Caco-2 (cell line): ENCODE measurements around the gene ATXN7L3. TPM values are rescaled to one million over a fixed set of nuclear protein-coding genes. Genes with fewer than 3 reads are reported as not detected.
"Not testable (repeated sequence)": the region's sequence is repeated elsewhere in the genome, so short reads cannot be mapped to it uniquely, and the experiment has no call there.

Experiments used
- BruUV-seq: library from RNA; stranded (reverse); fragments of 400-500 nt; replicated peaks from 2 replicates; lab custom pipeline; 2021; lab: Mats Ljungman, UMichigan
- CTCF ChIA-PET: fragments of 300-600 bp; sonication (Branson Sonifier 250); formaldehyde crosslinking; loops from one replicate; lab custom pipeline; 2022; ENCODE audit warnings: antibody characterized with exemption; lab: Charles Lee
- POLR2A ChIA-PET: fragments of 300-600 bp; sonication (Branson Sonifier 250); formaldehyde crosslinking; loops from one replicate; lab custom pipeline; 2022; ENCODE audit warnings: antibody characterized with exemption; lab: Charles Lee
- DNase-seq, 2 experiments: peaks; one replicate each; pipeline versions ENCODE4 v3.0.0 to v3.0.0-alpha.2; 2020 to 2022
- H3K27me3 ChIP-seq: replicated peaks from 2 replicates; pipeline ENCODE4 v1.6.0; 2011; ENCODE audit warnings: low read length; ENCODE audit not compliant: control insufficient read depth, insufficient read depth
- H3K36me3 ChIP-seq: 2 replicates; pipeline ENCODE4 v1.5.1; 2011; ENCODE audit warnings: low read length; ENCODE audit not compliant: control insufficient read depth, insufficient read depth
- H3K4me1 ChIP-seq: fragments of 250-450 bp; sonication (Bioruptor Pico); 2 replicates; pipeline ENCODE4 v1.5.1; 2020; ENCODE audit warnings: mild to moderate bottlenecking
- H3K4me3 ChIP-seq: 2 replicates; pipeline ENCODE4 v1.5.1; 2011; ENCODE audit warnings: low read depth, mild to moderate bottlenecking, control low read depth, low read length
- H3K9me3 ChIP-seq: fragments of 250-450 bp; sonication (Bioruptor Pico); 2 replicates; pipeline ENCODE4 v1.5.1; 2020; ENCODE audit warnings: mild to moderate bottlenecking, moderate library complexity
- H3K27ac Mint-ChIP-seq: one replicate; pipeline ENCODE4 v1.8.0; 2022; ENCODE audit warnings: mixed read lengths; ENCODE audit not compliant: unreplicated experiment
- H3K27me3 Mint-ChIP-seq: one replicate; pipeline ENCODE4 v1.8.0; 2022; ENCODE audit warnings: mixed read lengths; ENCODE audit not compliant: insufficient read depth, unreplicated experiment
- H3K36me3 Mint-ChIP-seq: one replicate; pipeline ENCODE4 v1.8.0; 2022; ENCODE audit warnings: mild to moderate bottlenecking, mixed read lengths; ENCODE audit not compliant: insufficient read depth, unreplicated experiment
- H3K4me1 Mint-ChIP-seq: one replicate; pipeline ENCODE4 v1.8.0; 2022; ENCODE audit warnings: low read depth, mixed read lengths; ENCODE audit not compliant: unreplicated experiment
- H3K4me3 Mint-ChIP-seq: one replicate; pipeline ENCODE4 v1.8.0; 2022; ENCODE audit warnings: mild to moderate bottlenecking, moderate library complexity, mixed read lengths; ENCODE audit not compliant: unreplicated experiment
- H3K9me3 Mint-ChIP-seq: one replicate; pipeline ENCODE4 v1.8.0; 2022; ENCODE audit warnings: mixed read lengths; ENCODE audit not compliant: unreplicated experiment
- CTCF ChIP-seq, 2 experiments: fragments of 200-600 bp in 1 of 2; IDR thresholded peaks; 1 replicate in 1 of 2; 2 replicates in 1 of 2; pipeline versions ENCODE4 v1.5.1 to v1.8.0; 2011 to 2022; ENCODE audit warnings: antibody characterized with exemption in 1 of 2, control low read depth in 1 of 2, inconsistent platforms in 1 of 2, low read depth in 1 of 2, low read length in 1 of 2, mild to moderate bottlenecking in 1 of 2, moderate library complexity in 1 of 2; ENCODE audit not compliant: insufficient read depth in 1 of 2, severe bottlenecking in 1 of 2, unreplicated experiment in 1 of 2
- intact Hi-C: fragments of 100-400 bp; cut with micrococcal nuclease; formaldehyde crosslinking; loops from one replicate; pipeline ENCODE4 v1.10.0; 2022; ENCODE audit not compliant: unreplicated experiment
- total RNA-seq: library from RNA; stranded (reverse); gene quantifications from 2 replicates; pipeline ENCODE4 v1.2.3, GENCODE V29; 2022

Gene ATXN7L3
- total RNA-seq, 1 experiment from 2014 or later, result 92.0 TPM

- Histone ChIP-seq H3K27me3 (no peaks in the 10 kb centered on the region), H3K36me3 (peaks cover 5% of the 10 kb centered on the region), H3K4me1 (no peaks in the 10 kb centered on the region), H3K4me3 (no peak overlapping the region), H3K9me3 (no peaks in the 10 kb centered on the region)
- Mint-ChIP-seq H3K9me3 (no peaks in the 10 kb centered on the region), H3K36me3 (peaks cover 54% of the 10 kb centered on the region), H3K27me3 (no peaks in the 10 kb centered on the region), H3K27ac (no peak overlapping the region), H3K4me3 (no peak overlapping the region), H3K4me1 (no peaks in the 10 kb centered on the region)
- TF ChIP-seq CTCF (IDR thresholded peaks at IDR 0.05; ENCODE audit: insufficient read depth in 1 of 2, low read depth in 1 of 2, low read length in 1 of 2, severe bottlenecking in 1 of 2, unreplicated experiment in 1 of 2), result no peak
- ChIA-PET CTCF (no interaction called here), POLR2A (interaction anchor here (0.6 kb wide), 2 partner anchors 11 to 63 kb away, joined by 3 read pairs; no protein-coding TSS in a partner anchor)
- intact Hi-C loops, result no loop called here
- DNase-seq, result no peak
- BruUV-seq, result no TSS peak
Observed at GRCh38 chr17:44152875-44153274, 46.8 kb downstream of the ATXN7L3 start.

- H3K9me3 Mint-ChIP-seq, result no peaks in the 10 kb centered on the region
- no peak for DNase-seq
- no peaks in the 10 kb centered on the region for H3K27me3 Mint-ChIP-seq
- peaks cover 1% of the 10 kb centered on the region; the same call in 1 of the 2 replicates for H3K36me3 ChIP-seq
- H3K36me3 Mint-ChIP-seq, result peaks cover 61% of the 10 kb centered on the region
- TF ChIP-seq CTCF (IDR thresholded peaks at IDR 0.05; ENCODE audit: insufficient read depth in 1 of 2, low read depth in 1 of 2, low read length in 1 of 2, severe bottlenecking in 1 of 2, unreplicated experiment in 1 of 2), result no peak
- CTCF ChIA-PET, result interaction anchor here (2.0 kb wide), 1 partner anchor 19 kb away, joined by 11 read pairs; no protein-coding TSS in a partner anchor
- H3K27ac Mint-ChIP-seq, result no peak overlapping the region
- no peak overlapping the region for H3K4me3 Mint-ChIP-seq
- no peak overlapping the region for H3K4me3 ChIP-seq
- H3K9me3 ChIP-seq, result no peaks in the 10 kb centered on the region
- no peaks in the 10 kb centered on the region for H3K4me1 Mint-ChIP-seq
- POLR2A ChIA-PET, result interaction anchor here (0.7 kb wide), 1 partner anchor 18 kb away, joined by 3 read pairs; no protein-coding TSS in a partner anchor
- H3K4me1 ChIP-seq, result no peaks in the 10 kb centered on the region
- intact Hi-C loops, result no loop called here
- H3K27me3 ChIP-seq, result no peaks in the 10 kb centered on the region
- BruUV-seq, result no TSS peak
Observed at GRCh38 chr17:44149750-44150329, 49.8 kb downstream of the ATXN7L3 start.

- BruUV-seq, H3K4me3 Mint-ChIP-seq, intact Hi-C loops, H3K4me3 ChIP-seq, H3K4me1 Mint-ChIP-seq, H3K9me3 Mint-ChIP-seq, POLR2A ChIA-PET, H3K27me3 ChIP-seq, DNase-seq, H3K27ac Mint-ChIP-seq, H3K4me1 ChIP-seq, H3K27me3 Mint-ChIP-seq, H3K9me3 ChIP-seq, H3K36me3 ChIP-seq: not testable (repeated sequence)
- CTCF ChIA-PET, result interaction anchor here (1.4 kb wide), 1 partner anchor 19 kb away, joined by 4 read pairs; no protein-coding TSS in a partner anchor
- H3K36me3 Mint-ChIP-seq, result peaks cover 63% of the 10 kb centered on the region
Observed at GRCh38 chr17:44149066-44149465, 50.6 kb downstream of the ATXN7L3 start.
